Spinal cord (tissue), 10 donors: Measurements from ENCODE around the gene WDR90. TPM values are rescaled to one million over a fixed set of nuclear protein-coding genes. Genes with fewer than 3 reads are reported as not detected.

ENCODE experiments used
- DNase-seq, 6 donors: peaks; one replicate each; pipeline versions ENCODE4 v3.0.0 to v3.0.0-alpha.2; 2013 to 2015; ENCODE audit warnings: low spot score in 6 of 6, low read depth in 4 of 6
- H3K27ac ChIP-seq: one replicate; pipeline ENCODE4 v1.5.1; 2013; ENCODE audit warnings: low read depth, low read length, control low read depth
- H3K27me3 ChIP-seq: one replicate; pipeline ENCODE4 v1.6.1; 2013; ENCODE audit warnings: low read length; ENCODE audit not compliant: control insufficient read depth, insufficient read depth
- H3K36me3 ChIP-seq: one replicate; pipeline ENCODE4 v1.6.1; 2013; ENCODE audit warnings: low read length; ENCODE audit not compliant: control insufficient read depth, insufficient read depth
- H3K4me1 ChIP-seq: one replicate; pipeline ENCODE4 v1.6.1; 2013; ENCODE audit warnings: low read length; ENCODE audit not compliant: control insufficient read depth, insufficient read depth
- H3K4me3 ChIP-seq: one replicate; pipeline ENCODE4 v1.5.1; 2013; ENCODE audit warnings: low read depth, low read length, control low read depth
- H3K9me3 ChIP-seq: one replicate; pipeline ENCODE4 v1.6.1; 2013; ENCODE audit warnings: low read length; ENCODE audit not compliant: control insufficient read depth, insufficient read depth
- WGBS: methylation state at CpG from one replicate; pipeline ENCODE4 v1.1.5; 2013; ENCODE audit warnings: missing lambda C conversion rate; ENCODE audit not compliant: insufficient coverage; 5-methylcytosine and 5-hydroxymethylcytosine counted together
- polyA plus RNA-seq, 2 donors: library from polyadenylated mRNA; unstranded; fragments of 120-200 nt; gene quantifications; one replicate each; pipeline ENCODE4 v1.2.1, GENCODE V29; 2013; ENCODE audit not compliant: insufficient read length in 2 of 2
- total RNA-seq, 2 donors: library from RNA; depleted of rRNA in 1 of 2; stranded (reverse); fragments of 120-200 nt in 1 of 2; fragments of >200 nt in 1 of 2; gene quantifications; one replicate each; pipeline versions ENCODE4 v1.2.3 to v1.2.4, GENCODE V29; 2013 to 2014
- donor health status: healthy.

The WDR90 gene
- total and polyA plus RNA-seq, 4 donors = 8.3 to 63.1 (median 39.2) TPM

- Histone ChIP-seq H3K27me3 (peaks cover 35% of the 10 kb centered on the region), H3K9me3 (no peaks in the 10 kb centered on the region), H3K4me1 (peaks cover 58% of the 10 kb centered on the region), H3K36me3 (peaks cover 85% of the 10 kb centered on the region), H3K4me3 (no peak overlapping the region), H3K27ac (no peak overlapping the region)
- 81% methylated on average over 17 of the region's 19 CpGs for WGBS
- no peak for DNase-seq
Observed at GRCh38 chr16:698911-699671, 49.9 kb downstream of the WDR90 start.

GRCh38 chr16:700684-701584, 51.8 kb downstream of the WDR90 start:
- no peak overlapping the region for H3K27ac ChIP-seq
- peaks cover 69% of the 10 kb centered on the region for H3K36me3 ChIP-seq
- 8% methylated on average over 76 of the region's 76 CpGs for WGBS
- H3K4me3 ChIP-seq = no peak overlapping the region
- no peaks in the 10 kb centered on the region for H3K9me3 ChIP-seq
- H3K27me3 ChIP-seq = peaks cover 31% of the 10 kb centered on the region
- H3K4me1 ChIP-seq = peaks cover 54% of the 10 kb centered on the region
- DNase-seq = no peak

GRCh38 chr16:702341-702740, 53.2 kb downstream of the WDR90 start:
- Histone ChIP-seq H3K36me3 (peaks cover 55% of the 10 kb centered on the region), H3K4me1 (peaks cover 67% of the 10 kb centered on the region), H3K27ac (no peak overlapping the region), H3K27me3 (peaks cover 40% of the 10 kb centered on the region), H3K4me3 (no peak overlapping the region), H3K9me3 (no peaks in the 10 kb centered on the region)
- 83% methylated on average over 19 of the region's 19 CpGs for WGBS
- no peak for DNase-seq

GRCh38 chr16:703406-703805, 54.2 kb downstream of the WDR90 start:
- peaks cover 48% of the 10 kb centered on the region for H3K36me3 ChIP-seq
- H3K27ac ChIP-seq = no peak overlapping the region
- no peak for DNase-seq
- H3K4me3 ChIP-seq = no peak overlapping the region
- WGBS = 83% methylated on average over 12 of the region's 12 CpGs
- peaks cover 76% of the 10 kb centered on the region for H3K4me1 ChIP-seq
- H3K27me3 ChIP-seq = peaks cover 45% of the 10 kb centered on the region
- no peaks in the 10 kb centered on the region for H3K9me3 ChIP-seq

GRCh38 chr16:704047-704446, 54.9 kb downstream of the WDR90 start:
- Histone ChIP-seq H3K27ac (no peak overlapping the region), H3K27me3 (peaks cover 45% of the 10 kb centered on the region), H3K36me3 (peaks cover 44% of the 10 kb centered on the region), H3K4me1 (peaks cover 82% of the 10 kb centered on the region), H3K9me3 (no peaks in the 10 kb centered on the region), H3K4me3 (no peak overlapping the region)
- 80% methylated on average over 7 of the region's 7 CpGs for WGBS
- no peak for DNase-seq

GRCh38 chr16:704552-705380, 55.6 kb downstream of the WDR90 start:
- Histone ChIP-seq H3K4me1 (peaks cover 88% of the 10 kb centered on the region), H3K27me3 (peaks cover 45% of the 10 kb centered on the region), H3K27ac (no peak overlapping the region), H3K36me3 (peaks cover 38% of the 10 kb centered on the region), H3K9me3 (no peaks in the 10 kb centered on the region), H3K4me3 (peak overlapping the region; percentile 35)
- 7% methylated on average over 48 of the region's 50 CpGs for WGBS
- DNase-seq = no peak

GRCh38 chr16:705431-706188, 56.4 kb downstream of the WDR90 start, which contains the start of gene FBXL16:
Gene FBXL16, minus strand, starts transcription at chr16:705801. Its CDS starts 8,396 bp downstream, at chr16:697405.
- no peak within 1 kb of the TSS for H3K27ac ChIP-seq
- peak in 4 of 6 donors; percentile 74 to 95 (median 87) for DNase-seq
- peaks cover 38% of the 10 kb centered on the region for H3K27me3 ChIP-seq
- H3K4me3 ChIP-seq = peak within 1 kb of the TSS; percentile 35
- peaks cover 88% of the 10 kb centered on the region for H3K4me1 ChIP-seq
- H3K9me3 ChIP-seq = no peaks in the 10 kb centered on the region
- under 1% methylated on average over 113 of the region's 115 CpGs for WGBS
- peaks cover 38% of the 10 kb centered on the region for H3K36me3 ChIP-seq

- peaks cover 33% of the 10 kb centered on the region for H3K36me3 ChIP-seq
- WGBS = 5% methylated on average over 49 of the region's 49 CpGs
- H3K4me3 ChIP-seq = peak overlapping the region; percentile 9
- no peak overlapping the region for H3K27ac ChIP-seq
- no peaks in the 10 kb centered on the region for H3K9me3 ChIP-seq
- peaks cover 89% of the 10 kb centered on the region for H3K4me1 ChIP-seq
- DNase-seq = peak in 1 of 6 donors; percentile 61
- peaks cover 32% of the 10 kb centered on the region for H3K27me3 ChIP-seq
Observed at GRCh38 chr16:706189-707061, 57.3 kb downstream of the WDR90 start.
